Endothelial cell of umbilical vein (primary cell): ENCODE results near the gene AZU1. TPM values are rescaled to one million over a fixed set of nuclear protein-coding genes. Genes with fewer than 3 reads are reported as not detected.

Experiments
- BruUV-seq: library from RNA; stranded (reverse); fragments of 400-500 nt; replicated peaks from 2 replicates; lab custom pipeline; 2021; lab: Mats Ljungman, UMichigan
- CTCF ChIA-PET: fragments of 300-600, 350-600 bp; sonication (Branson Sonifier 250); formaldehyde crosslinking; loops from one replicate; lab custom pipeline; 2021; ENCODE audit warnings: antibody characterized with exemption, inconsistent platforms; lab: Charles Lee
- POLR2A ChIA-PET: fragments of 300-600, 350-600 bp; sonication (Branson Sonifier 250); formaldehyde crosslinking; loops from one replicate; lab custom pipeline; 2021; ENCODE audit warnings: antibody characterized with exemption, inconsistent platforms; lab: Charles Lee
- DNase-seq: peaks from one replicate; pipeline ENCODE4 v3.0.0-alpha.2; 2011; ENCODE audit warnings: low read depth, low spot score
- FAIRE-seq: peaks from 2 replicates; lab custom pipeline; 2011; peaks lifted over from hg19 to GRCh38; lab: Jason Lieb, UNC
- H2AFZ ChIP-seq: 2 replicates; pipeline ENCODE4 v1.6.0; 2012; ENCODE audit warnings: low read depth, low read length, control low read depth, inconsistent platforms
- H3K27ac ChIP-seq: 2 replicates; pipeline ENCODE4 v1.5.1; 2011; ENCODE audit warnings: low read depth, mild to moderate bottlenecking, control low read depth, low read length, moderate library complexity; ENCODE audit not compliant: insufficient read depth
- H3K27me3 ChIP-seq, 2 experiments: 2 replicates each; pipeline versions ENCODE4 v1.6.0 to v1.6.1; 2011; ENCODE audit warnings: low read length in 2 of 2, mixed read lengths in 1 of 2; ENCODE audit not compliant: control insufficient read depth in 2 of 2, insufficient read depth in 2 of 2
- H3K36me3 ChIP-seq, 2 experiments: 2 replicates in 1 of 2; 3 replicates in 1 of 2; pipeline ENCODE4 v1.5.1; 2011; ENCODE audit warnings: low read length in 2 of 2, mild to moderate bottlenecking in 1 of 2, moderate library complexity in 1 of 2; ENCODE audit not compliant: control insufficient read depth in 2 of 2, insufficient read depth in 2 of 2; ENCODE audit errors: extremely low read depth in 1 of 2
- H3K4me1 ChIP-seq: 3 replicates; pipeline ENCODE4 v1.5.1; 2011; ENCODE audit warnings: mild to moderate bottlenecking, low read length; ENCODE audit not compliant: control insufficient read depth, insufficient read depth; ENCODE audit errors: extremely low read depth
- H3K4me2 ChIP-seq: 2 replicates; pipeline ENCODE4 v1.6.1; 2011; ENCODE audit warnings: low read length, control low read depth, mixed read lengths; ENCODE audit not compliant: insufficient read depth
- H3K4me3 ChIP-seq, 3 experiments: fragments of 200-600 bp in 1 of 3; sonication (generic), shearing (Covaris generic) in 1 of 3; replicated peaks in 1 of 3; 2 replicates each; pipeline ENCODE4 v1.5.1; 2011 to 2016; ENCODE audit warnings: control low read depth in 3 of 3, low read length in 3 of 3, mild to moderate bottlenecking in 2 of 3, inconsistent platforms in 1 of 3, low read depth in 1 of 3, moderate library complexity in 1 of 3; ENCODE audit not compliant: insufficient read depth in 1 of 3
- H3K79me2 ChIP-seq: 2 replicates; pipeline ENCODE4 v1.6.0; 2012; ENCODE audit warnings: low read length, inconsistent platforms; ENCODE audit not compliant: control insufficient read depth, insufficient read depth
- H3K9ac ChIP-seq: replicated peaks from 2 replicates; pipeline ENCODE3; 2011; ENCODE audit warnings: low read length, control low read depth; ENCODE audit not compliant: insufficient read depth; ENCODE audit errors: extremely low read depth
- H3K9me1 ChIP-seq: replicated peaks from 3 replicates; pipeline ENCODE4 v1.6.0; 2011; ENCODE audit warnings: mild to moderate bottlenecking, low read length; ENCODE audit not compliant: control insufficient read depth, insufficient read depth; ENCODE audit errors: extremely low read depth
- H3K9me3 ChIP-seq: replicated peaks from 2 replicates; pipeline ENCODE4 v1.5.1; 2012; ENCODE audit warnings: low read length, inconsistent platforms; ENCODE audit not compliant: control insufficient read depth, insufficient read depth
- H4K20me1 ChIP-seq: replicated peaks from 2 replicates; pipeline ENCODE3; 2011; ENCODE audit warnings: mild to moderate bottlenecking, low read length; ENCODE audit not compliant: control insufficient read depth, insufficient read depth; ENCODE audit errors: extremely low read depth
- EZH2 ChIP-seq: IDR thresholded peaks from 2 replicates; pipeline ENCODE4 v1.6.1; 2012; ENCODE audit warnings: borderline replicate concordance, low read depth, mild to moderate bottlenecking, moderate library complexity, low read length, inconsistent platforms; ENCODE audit not compliant: severe bottlenecking
- FOS ChIP-seq: IDR thresholded peaks from 2 replicates; pipeline ENCODE4 v1.6.1; 2011; ENCODE audit warnings: mild to moderate bottlenecking, low read length, moderate library complexity, borderline replicate concordance; ENCODE audit not compliant: insufficient read depth
- GATA2 ChIP-seq: IDR thresholded peaks from 2 replicates; pipeline ENCODE4 v1.7.0; 2011; ENCODE audit warnings: low read depth, mild to moderate bottlenecking, moderate library complexity, mixed read lengths, low read length; ENCODE audit not compliant: insufficient read length, insufficient read depth
- JUN ChIP-seq: IDR thresholded peaks from 2 replicates; pipeline ENCODE4 v1.6.1; 2011; ENCODE audit warnings: borderline replicate concordance, low read depth; ENCODE audit not compliant: insufficient read length, insufficient read depth
- MYC ChIP-seq: IDR thresholded peaks from one replicate; pipeline ENCODE4 v1.6.1; 2011; ENCODE audit warnings: mild to moderate bottlenecking, low read depth, low read length
- POLR2A ChIP-seq: IDR thresholded peaks from 2 replicates; pipeline ENCODE4 v1.6.1; 2012; ENCODE audit warnings: low read depth, mild to moderate bottlenecking, control low read depth, low read length
- POLR2AphosphoS5 ChIP-seq: IDR thresholded peaks from 2 replicates; pipeline ENCODE4 v1.6.1; 2012; ENCODE audit warnings: low read depth, mild to moderate bottlenecking, control low read depth, low read length, moderate library complexity; ENCODE audit not compliant: insufficient read depth
- dilution Hi-C: fragments of 300-500 bp; cut with MboI; formaldehyde crosslinking; loops from one replicate; pipeline ENCODE4 v1.15.0; 2019; ENCODE audit warnings: low sequenced_read_pairs; ENCODE audit not compliant: extremely low pct_ligation_motif_present
- intact Hi-C: fragments of 100-400 bp; cut with micrococcal nuclease; formaldehyde crosslinking; loops from one replicate; pipeline ENCODE4 v1.10.0; 2022
- polyA plus RNA-seq, 4 experiments: library from polyadenylated mRNA; depleted of rRNA in 3 of 4; stranded (reverse) in 3 of 4; unstranded in 1 of 4; fragments of >200 nt; gene quantifications; 2 replicates each; pipeline versions ENCODE4 v1.2.1 to v1.2.3, GENCODE V29; 2011 to 2012; ENCODE audit warnings: missing spikeins in 1 of 4
- total RNA-seq: library from RNA; stranded (reverse); gene quantifications from 2 replicates; pipeline ENCODE4 v1.2.3, GENCODE V29; 2021
- TF ChIP-seq, protein P1 (sequence below), 2 donors: IDR thresholded peaks; 1 replicate in 1 of 2; 2 replicates in 1 of 2; pipeline ENCODE4 v1.5.1; 2011; ENCODE audit warnings: low read length in 2 of 2, mild to moderate bottlenecking in 2 of 2, moderate library complexity in 2 of 2, control low read depth in 1 of 2, inconsistent platforms in 1 of 2, low read depth in 1 of 2; ENCODE audit not compliant: insufficient read depth in 1 of 2; ENCODE audit errors: extremely low read depth in 1 of 2
- TF ChIP-seq, protein P2 (sequence below): IDR thresholded peaks from 2 replicates; pipeline ENCODE4 v1.6.1; 2011; ENCODE audit not compliant: insufficient read depth, insufficient read length

Gene AZU1
- total and polyA plus RNA-seq, 2 donors (not counting 3 experiments of a cell fraction or from before 2014, with no cell fraction given) = 0.12 TPM; not detected in 1

DNA sequence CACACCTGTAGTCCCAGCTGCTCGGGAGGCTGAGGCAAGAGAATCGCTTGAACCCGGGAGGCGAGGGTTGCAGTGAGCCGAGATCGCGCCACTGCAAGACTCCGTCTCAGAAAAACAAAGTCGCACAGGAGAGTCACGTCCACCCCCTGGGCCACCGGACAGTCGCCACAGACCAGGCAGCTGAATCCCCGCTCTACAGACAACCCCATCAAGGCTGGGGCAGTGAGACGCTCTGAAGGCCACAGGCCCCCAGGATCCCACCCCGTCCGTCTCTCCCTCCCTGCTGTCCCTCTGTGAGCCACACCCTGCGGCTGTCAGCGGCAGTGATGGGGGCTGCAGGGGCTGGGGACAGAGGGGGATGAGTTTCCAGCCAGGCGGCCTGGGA is 45.8 kb upstream of the AZU1 start:
- dilution Hi-C loops = no loop called here
- intact Hi-C loops = loop anchor here (1.0 kb wide), 3 partner anchors 9 to 21 kb away; no protein-coding TSS in a partner anchor
- H3K4me3 ChIP-seq = peak overlapping the region in 2 of 3 experiments; percentile 7 to 20
- ChIA-PET CTCF (no interaction called here), POLR2A (interaction anchor here (0.7 kb wide), 1 partner anchor 202 kb away, joined by 3 read pairs; the partner anchor contains the start of gene WDR18)
- no peaks in the 10 kb centered on the region for H3K9me3 ChIP-seq
- H3K27me3 ChIP-seq = no peaks in the 10 kb centered on the region
- no peaks in the 10 kb centered on the region for H3K36me3 ChIP-seq
- H3K9me1 ChIP-seq = no peaks in the 10 kb centered on the region
- TF ChIP-seq, protein P1, sequence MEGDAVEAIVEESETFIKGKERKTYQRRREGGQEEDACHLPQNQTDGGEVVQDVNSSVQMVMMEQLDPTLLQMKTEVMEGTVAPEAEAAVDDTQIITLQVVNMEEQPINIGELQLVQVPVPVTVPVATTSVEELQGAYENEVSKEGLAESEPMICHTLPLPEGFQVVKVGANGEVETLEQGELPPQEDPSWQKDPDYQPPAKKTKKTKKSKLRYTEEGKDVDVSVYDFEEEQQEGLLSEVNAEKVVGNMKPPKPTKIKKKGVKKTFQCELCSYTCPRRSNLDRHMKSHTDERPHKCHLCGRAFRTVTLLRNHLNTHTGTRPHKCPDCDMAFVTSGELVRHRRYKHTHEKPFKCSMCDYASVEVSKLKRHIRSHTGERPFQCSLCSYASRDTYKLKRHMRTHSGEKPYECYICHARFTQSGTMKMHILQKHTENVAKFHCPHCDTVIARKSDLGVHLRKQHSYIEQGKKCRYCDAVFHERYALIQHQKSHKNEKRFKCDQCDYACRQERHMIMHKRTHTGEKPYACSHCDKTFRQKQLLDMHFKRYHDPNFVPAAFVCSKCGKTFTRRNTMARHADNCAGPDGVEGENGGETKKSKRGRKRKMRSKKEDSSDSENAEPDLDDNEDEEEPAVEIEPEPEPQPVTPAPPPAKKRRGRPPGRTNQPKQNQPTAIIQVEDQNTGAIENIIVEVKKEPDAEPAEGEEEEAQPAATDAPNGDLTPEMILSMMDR (IDR thresholded peaks at IDR 0.05; ENCODE audit: extremely low read depth in 1 of 2, insufficient read depth in 1 of 2, low read depth in 1 of 2, low read length in 2 of 2) = no peak
- no peak for TF ChIP-seq POLR2A
- TF ChIP-seq POLR2AphosphoS5 = no peak
- TF ChIP-seq GATA2 = no peak
- TF ChIP-seq EZH2 = no peak
- TF ChIP-seq, protein P2, sequence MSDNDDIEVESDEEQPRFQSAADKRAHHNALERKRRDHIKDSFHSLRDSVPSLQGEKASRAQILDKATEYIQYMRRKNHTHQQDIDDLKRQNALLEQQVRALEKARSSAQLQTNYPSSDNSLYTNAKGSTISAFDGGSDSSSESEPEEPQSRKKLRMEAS = no peak
- TF ChIP-seq MYC = no peak
- no peak for TF ChIP-seq JUN
- no peak for TF ChIP-seq FOS
- no TSS peak for BruUV-seq
- H3K27ac ChIP-seq = peak overlapping the region; percentile 94
- peak overlapping the region; percentile 87 for H3K9ac ChIP-seq
- H2AFZ ChIP-seq = no peak overlapping the region
- H4K20me1 ChIP-seq = no peaks in the 10 kb centered on the region
- DNase-seq = no peak
- H3K4me1 ChIP-seq = peaks cover 32% of the 10 kb centered on the region
- no peak for FAIRE-seq
- H3K79me2 ChIP-seq = peaks cover 13% of the 10 kb centered on the region
- peak overlapping the region; percentile 58 for H3K4me2 ChIP-seq
